ENCODE data around the gene STK11.

The STK11 gene

DNA sequence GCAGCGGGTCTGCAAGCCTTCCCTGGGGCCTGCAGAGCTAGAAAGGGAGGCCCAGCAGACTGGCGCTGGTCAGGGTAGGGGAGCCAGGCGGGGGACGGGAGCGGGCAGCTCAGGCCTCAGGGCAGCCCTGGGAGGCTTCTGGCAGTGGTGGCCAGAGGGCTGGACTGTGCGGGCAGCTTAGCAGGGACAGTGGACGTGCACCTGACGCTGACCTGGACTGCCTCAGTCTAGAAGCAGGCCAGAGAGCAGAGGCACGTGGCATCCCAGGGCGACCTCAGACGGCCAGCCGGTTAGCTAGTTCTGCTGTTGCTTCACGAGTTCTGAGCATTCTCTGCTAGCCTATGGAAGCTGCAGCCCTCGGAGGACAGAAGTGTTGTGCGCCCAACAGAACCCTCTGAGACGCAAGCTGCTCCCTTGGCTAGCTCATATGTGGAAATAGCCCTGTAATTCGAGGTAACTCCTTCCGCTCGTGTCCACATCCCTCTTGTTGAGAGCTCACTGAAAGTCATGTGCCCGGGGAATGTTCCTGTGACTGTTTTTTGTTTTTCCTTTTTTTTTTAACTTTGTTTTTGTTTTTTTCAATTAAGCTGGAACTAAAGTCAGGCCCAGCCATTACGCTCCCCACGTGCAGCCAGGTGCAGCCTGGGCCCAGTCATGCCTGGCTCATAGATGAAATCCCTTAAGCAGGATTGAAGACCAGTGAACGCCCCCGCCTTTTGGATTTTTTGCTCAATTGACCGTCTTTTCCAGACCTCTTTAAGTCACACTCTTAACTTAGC, 67.9 kb downstream of the STK11 start:
- DNase-seq (ENCODE audit: low read depth in 2 of 2) = no peak

GRCh38 chr19:1274081-1274851, 68.7 kb downstream of the STK11 start:
- no peak for DNase-seq (ENCODE audit: low read depth in 2 of 2)

- DNase-seq (ENCODE audit: low read depth in 2 of 2) = no peak
Measured at GRCh38 chr19:1274852-1275259, 69.3 kb downstream of the STK11 start.

GRCh38 chr19:1275260-1275975, 69.8 kb downstream of the STK11 start, which contains the start of gene FAM174C:
TSS of gene FAM174C (plus strand) at chr19:1275530. CDS start at chr19:1275550, 20 bp downstream.
- DNase-seq (ENCODE audit: low read depth in 2 of 2) = peak; percentile 94 to 96

GRCh38 chr19:1275976-1276627, 70.5 kb downstream of the STK11 start:
- DNase-seq (ENCODE audit: low read depth in 2 of 2) = no peak

DNA sequence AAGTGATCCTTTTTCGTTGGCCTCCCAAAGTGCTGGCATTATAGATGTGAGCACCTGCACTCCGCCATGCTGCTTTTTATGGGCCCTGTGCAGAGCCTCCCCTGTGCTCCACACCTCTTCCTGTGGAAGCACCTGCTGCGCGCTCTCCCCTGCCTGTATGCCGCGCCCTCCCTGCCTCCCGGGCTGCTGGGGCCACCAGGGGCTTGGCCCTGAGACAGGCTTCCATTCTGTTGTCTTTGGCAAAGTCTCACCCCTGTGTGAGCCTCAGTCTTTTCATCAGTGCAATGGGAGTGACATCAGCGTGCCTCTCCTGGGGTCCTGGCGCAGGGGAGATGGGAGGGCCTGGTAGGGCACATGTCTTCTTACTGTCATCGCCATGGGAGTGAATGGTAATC, 71.0 kb downstream of the STK11 start:
- no peak for DNase-seq (ENCODE audit: low read depth in 2 of 2)

DNA sequence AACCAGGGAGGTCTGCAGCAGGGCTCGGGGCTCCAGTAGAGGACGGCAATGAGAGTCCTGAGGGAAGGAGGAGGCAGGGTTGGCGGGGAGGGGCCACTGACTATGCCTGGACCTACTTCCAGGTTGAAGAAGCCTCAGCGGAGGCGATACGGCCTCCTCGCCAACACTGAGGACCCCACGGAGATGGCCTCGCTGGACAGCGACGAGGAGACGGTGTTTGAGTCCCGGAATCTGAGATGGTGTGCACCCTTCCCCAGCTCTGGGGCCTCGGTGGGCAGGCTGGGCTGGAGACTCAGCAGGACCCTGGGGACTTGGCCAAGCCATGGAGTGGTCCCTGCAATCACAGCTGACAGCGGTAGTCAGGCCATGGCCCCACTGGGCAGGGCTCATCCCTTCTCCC, 71.5 kb downstream of the STK11 start:
- DNase-seq (ENCODE audit: low read depth in 2 of 2) = no peak

Measured in stimulated activated CD8-positive, alpha-beta memory T cell treated with anti-CD3 and anti-CD28 coated beads, Interleukin-15, amount 100 ng/mL, for 48 hours (primary cell).